ENCODE measurements around the gene DNAI7.
A peak's percentile ranks its signal among the peaks of the same experiment; 100 is the strongest.

The DNAI7 gene, protein sequence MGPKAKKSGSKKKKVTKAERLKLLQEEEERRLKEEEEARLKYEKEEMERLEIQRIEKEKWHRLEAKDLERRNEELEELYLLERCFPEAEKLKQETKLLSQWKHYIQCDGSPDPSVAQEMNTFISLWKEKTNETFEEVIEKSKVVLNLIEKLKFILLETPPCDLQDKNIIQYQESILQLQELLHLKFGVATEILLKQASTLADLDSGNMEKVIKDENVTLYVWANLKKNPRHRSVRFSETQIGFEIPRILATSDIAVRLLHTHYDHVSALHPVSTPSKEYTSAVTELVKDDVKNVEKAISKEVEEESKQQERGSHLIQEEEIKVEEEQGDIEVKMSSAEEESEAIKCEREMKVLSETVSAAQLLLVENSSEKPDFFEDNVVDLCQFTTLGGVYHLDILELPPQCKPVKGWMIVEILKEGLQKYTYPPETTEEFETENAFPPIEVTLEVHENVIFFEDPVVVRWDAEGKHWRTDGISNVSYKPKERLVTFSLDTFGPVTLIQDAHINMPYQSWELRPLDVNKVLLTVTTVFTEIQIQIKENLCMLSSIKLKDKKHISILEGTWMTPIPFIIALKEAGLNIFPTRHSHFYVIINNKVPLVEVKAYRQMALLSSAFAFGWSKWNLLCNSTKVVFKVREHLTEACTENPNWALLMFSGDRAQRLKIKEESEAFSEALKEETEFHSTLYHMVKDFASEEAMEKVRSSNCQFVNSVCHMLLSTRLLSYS

DNA sequence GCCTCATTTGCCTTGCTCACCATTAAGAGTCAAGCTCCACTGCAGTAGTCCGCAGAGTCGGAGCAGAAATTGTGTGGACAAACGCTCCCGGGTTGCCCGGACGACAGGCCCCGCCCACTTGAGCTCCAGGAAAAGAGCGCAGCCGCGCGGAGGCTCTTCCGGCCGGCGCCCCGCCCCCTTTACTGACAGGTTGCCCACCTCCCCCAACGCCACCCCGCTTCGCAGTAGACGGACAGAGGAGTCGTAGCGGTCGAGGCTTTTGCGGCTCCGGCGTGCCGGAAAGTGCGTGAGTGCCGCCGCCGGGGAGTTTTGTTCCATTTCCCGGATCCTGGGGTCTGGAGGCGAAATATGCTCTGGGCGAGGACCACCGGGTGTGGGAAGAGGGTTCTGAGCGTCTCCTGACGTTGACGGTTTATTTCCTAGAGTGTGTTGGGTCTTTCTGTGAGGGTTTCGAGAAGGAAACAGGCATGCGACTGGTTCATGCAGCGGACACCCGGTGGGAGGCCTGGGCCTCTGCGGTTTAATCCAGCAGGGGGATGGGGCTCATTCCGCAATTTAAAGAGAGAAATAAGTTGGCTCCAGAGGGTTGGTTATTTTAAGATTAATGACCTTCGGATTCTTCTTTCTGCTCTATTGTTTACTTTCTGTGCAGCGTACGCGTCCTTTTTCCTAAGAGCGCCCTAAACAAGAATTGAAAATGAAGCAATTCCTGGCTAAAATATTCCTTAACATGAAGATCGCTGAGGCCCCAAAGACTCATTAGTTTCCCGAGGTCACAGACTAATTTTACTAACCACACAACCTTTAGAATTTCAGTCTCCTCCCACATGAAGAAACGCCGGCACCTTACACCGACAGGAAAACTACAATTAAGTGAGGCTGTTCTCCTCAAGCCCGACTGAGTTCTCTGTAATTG lies at the start of gene DNAI7, which contains the start of gene ETFRF1:
DNAI7 (minus strand) TSS at position 105 of the 916 bp plus-strand sequence; CDS start at position 23, 82 bp downstream.
ETFRF1 (plus strand) TSS at position 182 of the 916 bp plus-strand sequence. CDS start 8,720 bp downstream, outside the sequence.
- peak; percentile 79 for DNase-seq

GRCh38 chr12:25243680-25243990 lies 48.7 kb upstream of the DNAI7 start:
- no peak for DNase-seq

DNA sequence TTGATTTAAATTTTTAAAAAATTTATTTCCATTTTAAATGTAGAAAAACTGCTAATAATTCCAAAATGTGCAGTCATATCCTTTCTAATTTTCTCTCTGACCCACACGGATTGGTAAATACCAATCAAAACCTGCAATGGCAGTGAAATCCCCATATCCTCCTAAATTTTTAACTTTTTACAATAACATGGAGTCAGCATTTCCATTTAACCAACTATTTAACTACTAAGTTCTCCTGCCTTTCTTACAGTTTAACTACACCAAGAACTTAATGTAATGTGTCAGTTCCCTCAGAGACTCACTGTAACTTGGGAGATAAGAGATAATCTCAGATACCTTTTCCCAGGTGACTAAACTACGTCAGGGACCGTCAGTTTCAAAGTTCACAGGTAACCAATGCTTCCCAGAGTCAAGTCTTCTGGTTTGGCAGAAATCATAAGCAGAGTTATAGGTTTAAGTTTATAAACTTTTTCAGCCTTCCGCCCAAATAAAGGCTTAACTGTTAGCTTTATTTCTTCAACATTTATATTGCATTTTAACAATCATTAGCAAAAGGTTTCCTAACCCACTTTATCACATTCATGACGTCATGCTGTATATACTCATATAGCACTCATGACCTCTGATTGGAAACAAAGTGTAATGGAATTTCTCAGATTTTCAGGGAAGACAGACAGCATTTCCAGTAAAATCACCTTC lies 48.2 kb upstream of the DNAI7 start:
- no peak for DNase-seq

DNA sequence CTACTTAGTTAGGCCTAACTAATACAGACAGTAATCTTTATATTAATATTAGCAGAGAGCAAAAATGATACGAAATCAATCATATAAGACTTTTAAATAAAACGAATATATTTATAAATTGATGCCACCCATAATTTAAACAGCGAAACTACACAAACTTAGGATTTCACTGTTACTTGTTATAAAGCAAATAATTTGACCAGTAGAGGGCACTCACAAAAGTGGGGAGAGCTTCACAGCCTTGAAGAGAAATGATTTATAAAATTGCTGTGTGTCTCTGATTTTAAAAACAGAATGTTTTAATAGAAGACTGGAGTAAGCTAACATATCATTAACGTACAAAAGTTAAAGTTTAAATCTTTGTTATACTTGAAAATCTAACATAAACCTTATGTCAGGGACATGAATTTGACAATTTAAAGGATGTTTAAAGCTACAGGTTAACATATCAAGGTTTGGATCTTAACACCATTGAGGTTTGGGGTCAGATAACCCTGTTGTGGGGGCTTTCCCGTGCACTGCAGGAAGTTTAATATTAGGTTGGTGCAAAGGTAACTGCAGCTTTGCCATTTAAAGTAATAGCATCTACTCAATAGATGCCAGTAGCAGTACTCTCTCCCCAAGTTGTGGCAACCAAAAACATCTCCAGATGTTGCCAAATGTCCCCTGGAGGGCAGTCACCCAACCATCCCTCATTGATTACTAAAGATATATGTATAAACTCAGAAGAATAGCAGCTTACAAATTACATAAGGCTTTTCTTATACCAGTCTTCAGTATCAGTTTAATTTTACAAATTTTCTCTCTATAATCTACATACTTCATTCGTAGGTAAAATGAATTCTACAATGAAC lies 46.4 kb upstream of the DNAI7 start:
- no peak for DNase-seq

- no peak for DNase-seq
Observed at GRCh38 chr12:25236626-25237025, 41.7 kb upstream of the DNAI7 start.

GRCh38 chr12:25236190-25236589 lies 41.2 kb upstream of the DNAI7 start:
- DNase-seq, result no peak

- no peak for DNase-seq
Observed at GRCh38 chr12:25213338-25213737, 18.4 kb upstream of the DNAI7 start.

- no peak for DNase-seq
Observed at GRCh38 chr12:25208554-25208953, 13.6 kb upstream of the DNAI7 start.

- DNase-seq, result no peak
Observed at GRCh38 chr12:25207846-25208245, 12.9 kb upstream of the DNAI7 start.

GRCh38 chr12:25207411-25207810 lies 12.5 kb upstream of the DNAI7 start:
- no peak for DNase-seq

- no peak for DNase-seq
Observed at GRCh38 chr12:25202137-25202536, 7.2 kb upstream of the DNAI7 start.

DNA sequence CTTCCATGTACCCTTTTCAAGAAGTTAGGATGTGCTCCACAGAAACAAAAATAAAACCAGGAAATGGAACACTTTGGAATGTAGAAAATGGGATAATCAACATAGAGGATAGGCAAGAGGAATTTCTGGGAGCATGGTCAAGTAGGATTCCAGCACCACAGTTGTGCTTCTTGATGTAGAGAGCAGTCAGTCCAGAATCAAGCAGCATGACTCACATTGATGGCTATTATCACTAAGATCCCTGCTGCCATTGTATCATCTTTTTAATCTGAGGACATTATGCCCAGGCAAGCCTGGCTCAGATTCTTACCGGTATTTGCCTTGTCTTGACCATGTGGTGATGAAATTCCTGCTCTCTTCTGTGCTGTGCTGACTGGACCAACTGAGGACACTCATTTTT lies 5.7 kb upstream of the DNAI7 start:
- DNase-seq, result no peak

DNA sequence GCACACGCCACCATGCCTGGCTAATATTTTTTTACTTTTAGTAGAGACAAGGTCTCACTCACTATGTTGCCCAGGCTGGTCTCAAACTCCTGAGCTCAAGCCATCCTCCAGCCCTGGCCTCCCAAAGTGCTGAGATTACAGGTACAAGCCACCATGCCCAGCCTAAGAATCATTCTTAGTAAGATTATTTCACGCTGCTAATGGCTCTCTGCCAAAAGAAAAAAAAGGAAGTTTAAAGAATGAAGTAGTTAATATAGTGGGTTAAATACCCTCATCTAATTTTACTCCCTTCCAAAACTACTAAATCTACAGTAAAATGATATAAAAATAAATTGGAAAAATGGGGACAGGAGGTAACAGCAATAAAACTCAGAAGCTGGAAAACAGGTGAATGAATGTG lies 2.6 kb upstream of the DNAI7 start:
- DNase-seq, result no peak

- DNase-seq, result no peak
Observed at GRCh38 chr12:25194722-25195055, 271 bp downstream of the DNAI7 start.

DNA sequence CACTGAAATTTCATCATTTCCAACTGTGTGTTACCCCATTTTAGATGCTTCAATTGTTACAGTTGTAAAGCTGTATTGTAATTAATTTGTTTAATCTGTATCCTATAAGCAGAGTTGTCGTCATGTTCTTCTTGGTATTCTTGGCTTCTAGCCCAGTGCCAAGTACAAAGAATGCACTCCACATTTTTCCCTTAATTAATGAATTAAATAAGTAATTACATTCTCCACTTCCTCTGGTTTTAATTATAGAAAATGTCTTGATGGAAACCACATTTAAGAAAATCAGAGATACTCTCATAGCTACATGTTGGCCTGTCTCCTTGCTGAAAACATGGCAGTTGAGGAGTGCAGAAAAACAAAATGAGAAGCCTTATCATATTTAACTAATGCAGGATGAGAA lies 746 bp downstream of the DNAI7 start:
- DNase-seq, result no peak

- DNase-seq, result no peak
Observed at GRCh38 chr12:25190793-25191192, 4.2 kb downstream of the DNAI7 start.

- no peak for DNase-seq
Observed at GRCh38 chr12:25189656-25190055, 5.3 kb downstream of the DNAI7 start.

- no peak for DNase-seq
Observed at GRCh38 chr12:25187781-25188180, 7.2 kb downstream of the DNAI7 start.

- no peak for DNase-seq
Observed at GRCh38 chr12:25186788-25187402, 8.1 kb downstream of the DNAI7 start.

- no peak for DNase-seq
Observed at GRCh38 chr12:25186038-25186787, 8.7 kb downstream of the DNAI7 start.

DNA sequence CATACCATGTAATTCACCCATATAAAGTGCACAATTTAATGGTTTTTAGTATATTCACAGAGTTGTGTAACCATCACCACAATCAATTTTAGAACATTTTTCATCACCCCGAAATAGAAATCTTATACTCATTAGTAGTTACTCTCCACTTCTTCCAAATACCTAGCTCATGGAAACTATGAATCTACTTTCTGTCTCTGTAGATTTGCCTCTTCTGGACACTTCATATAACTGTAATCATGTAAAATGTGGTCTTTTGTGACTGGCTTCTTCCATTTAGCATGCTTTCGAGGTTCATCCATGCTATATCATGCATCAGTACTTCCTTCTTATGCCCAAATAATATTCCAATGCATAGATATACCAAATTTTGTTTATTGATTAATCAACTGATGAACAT lies 10.8 kb downstream of the DNAI7 start:
- DNase-seq, result no peak
